Muscle of back (tissue), 11 donors: ENCODE results near the gene PSMC5. TPM values are rescaled to one million over a fixed set of nuclear protein-coding genes. Genes with fewer than 3 reads are reported as not detected.
"Not testable (repeated sequence)": the region's sequence is repeated elsewhere in the genome, so short reads cannot be mapped to it uniquely, and the experiment has no call there.

Source experiments
- DNase-seq, 3 donors: peaks; one replicate each; pipeline versions ENCODE4 v3.0.0 to v3.0.0-alpha.2; 2013
- polyA plus RNA-seq, 10 donors: library from polyadenylated mRNA; unstranded; fragments of 120-200 nt; gene quantifications; one replicate each; pipeline ENCODE4 v1.2.1, GENCODE V29; 2013; ENCODE audit not compliant: insufficient read length in 10 of 10

The PSMC5 gene
- polyA plus RNA-seq, 10 donors, result 90.1 to 125 (median 107) TPM

- DNase-seq, result not testable (repeated sequence)
Measured at GRCh38 chr17:63869491-63870291, 42.5 kb downstream of the PSMC5 start.

GRCh38 chr17:63870292-63870665, 43.0 kb downstream of the PSMC5 start:
- DNase-seq, result not testable (repeated sequence)

GRCh38 chr17:63871646-63872365, 44.6 kb downstream of the PSMC5 start:
- DNase-seq, result not testable (repeated sequence)

- not testable (repeated sequence) for DNase-seq
Measured at GRCh38 chr17:63873577-63873976, 46.3 kb downstream of the PSMC5 start, which contains the start of gene CSH2. Gene CSH2, minus strand, starts transcription at chr17:63873677. Its CDS starts 63 bp downstream, at chr17:63873614.

- not testable (repeated sequence) for DNase-seq
Measured at GRCh38 chr17:63874061-63874626, 46.9 kb downstream of the PSMC5 start.

- DNase-seq, result not testable (repeated sequence)
Measured at GRCh38 chr17:63874693-63875092, 47.5 kb downstream of the PSMC5 start.

- DNase-seq, result not testable (repeated sequence)
Measured at GRCh38 chr17:63878413-63878812, 51.2 kb downstream of the PSMC5 start.

GRCh38 chr17:63880706-63881105, 53.5 kb downstream of the PSMC5 start:
- no peak for DNase-seq

GRCh38 chr17:63881337-63881736, 54.1 kb downstream of the PSMC5 start:
- not testable (repeated sequence) for DNase-seq

Other genes with a start within 250 kb of the PSMC5 start
- gene TACO1, start 226.5 kb upstream of the PSMC5 start, polyA plus RNA-seq, result 10 to 100 TPM; 14.6 to 18.6 (median 17.2) TPM
- gene MAP3K3, start 205.0 kb upstream of the PSMC5 start, polyA plus RNA-seq, result 10 to 100 TPM; 20.2 to 27.9 (median 23.7) TPM
- gene LIMD2, start 127.3 kb upstream of the PSMC5 start, polyA plus RNA-seq, result 10 to 100 TPM in 4 of 10 donors, 1 to 10 TPM in 6; 6.1 to 24.9 (median 8.7) TPM
- gene STRADA, start 85.6 kb upstream of the PSMC5 start, polyA plus RNA-seq, result 10 to 100 TPM; 19.1 to 46.5 (median 27.4) TPM
- gene CCDC47, start 53.8 kb upstream of the PSMC5 start, polyA plus RNA-seq, result 10 to 100 TPM; 49.1 to 61.7 (median 56.2) TPM
- gene DDX42, start 53.3 kb upstream of the PSMC5 start, polyA plus RNA-seq, result 100 to 1,000 TPM in 6 of 10 donors, 10 to 100 TPM in 4; 76.6 to 144 (median 106) TPM
- gene FTSJ3, start 232 bp downstream of the PSMC5 start, polyA plus RNA-seq, result 10 to 100 TPM; 29.7 to 38.3 (median 33.2) TPM
- gene SMARCD2, start 15.3 kb downstream of the PSMC5 start, polyA plus RNA-seq, result 10 to 100 TPM; 26.3 to 45.2 (median 30.7) TPM
- 10 to 100 TPM in 2 of 10 donors, 1 to 10 TPM in 7, not detected in 1; 1.2 to 27.5 (median 5.8) TPM for gene CSH2, start 46.2 kb downstream of the PSMC5 start, polyA plus RNA-seq
- gene GH2, start 54.5 kb downstream of the PSMC5 start, polyA plus RNA-seq, result under 1 TPM in 3 of 10 donors, not detected in 7; 0.16 to 0.98 (median 0.76) TPM
- 10 to 100 TPM in 4 of 10 donors, 1 to 10 TPM in 5, not detected in 1; 2.0 to 42.4 (median 7.8) TPM for gene CSH1, start 69.1 kb downstream of the PSMC5 start, polyA plus RNA-seq
- gene CSHL1, start 83.8 kb downstream of the PSMC5 start, polyA plus RNA-seq, result under 1 TPM in 4 of 10 donors, not detected in 6; 0.60 to 0.98 (median 0.70) TPM
- gene GH1, start 91.4 kb downstream of the PSMC5 start, polyA plus RNA-seq, result under 1 TPM in 1 of 10 donors, not detected in 9; 0.19 TPM
- gene CD79B, start 104.9 kb downstream of the PSMC5 start, polyA plus RNA-seq, result 1 to 10 TPM; 1.9 to 4.1 (median 3.1) TPM
- 10 to 100 TPM; 11.6 to 52.0 (median 38.1) TPM for gene SCN4A, start 145.5 kb downstream of the PSMC5 start, polyA plus RNA-seq
- gene PRR29, start 170.9 kb downstream of the PSMC5 start, polyA plus RNA-seq, result 1 to 10 TPM; 1.9 to 3.7 (median 2.6) TPM
- 10 to 100 TPM; 19.1 to 36.9 (median 27.9) TPM for gene ICAM2, start 193.2 kb downstream of the PSMC5 start, polyA plus RNA-seq